Measurements from ENCODE around the gene ARL4D.

ARL4D gene

GRCh38 chr17:43431714-43432523 lies 33.1 kb downstream of the ARL4D start:
- DNase-seq: no peak

GRCh38 chr17:43434902-43435319 lies 36.1 kb downstream of the ARL4D start:
- DNase-seq: no peak

GRCh38 chr17:43437756-43438155 lies 39.0 kb downstream of the ARL4D start:
- DNase-seq: no peak

GRCh38 chr17:43438626-43439025 lies 39.8 kb downstream of the ARL4D start:
- no peak for DNase-seq

GRCh38 chr17:43439041-43439440 lies 40.2 kb downstream of the ARL4D start:
- DNase-seq: no peak

- no peak for DNase-seq
Measured at GRCh38 chr17:43442711-43443110, 43.9 kb downstream of the ARL4D start.

- no peak for DNase-seq
Measured at GRCh38 chr17:43443381-43443780, 44.6 kb downstream of the ARL4D start.

- DNase-seq: no peak
Measured at GRCh38 chr17:43444223-43445008, 45.6 kb downstream of the ARL4D start.

- no peak for DNase-seq
Measured at GRCh38 chr17:43445009-43445589, 46.3 kb downstream of the ARL4D start.

GRCh38 chr17:43446773-43447172 lies 48.0 kb downstream of the ARL4D start:
- DNase-seq: no peak

GRCh38 chr17:43448720-43449469 lies 50.1 kb downstream of the ARL4D start:
- DNase-seq: no peak

GRCh38 chr17:43449470-43450248 lies 50.9 kb downstream of the ARL4D start:
- DNase-seq: no peak
